Endothelial cell of umbilical vein (primary cell): ENCODE results near the gene AK4.

Experiments
- CTCF ChIP-seq, 2 donors: IDR thresholded peaks; 1 replicate in 1 of 2; 2 replicates in 1 of 2; pipeline ENCODE4 v1.5.1; 2011; ENCODE audit warnings: low read length in 2 of 2, mild to moderate bottlenecking in 2 of 2, moderate library complexity in 2 of 2, control low read depth in 1 of 2, inconsistent platforms in 1 of 2, low read depth in 1 of 2; ENCODE audit not compliant: insufficient read depth in 1 of 2; ENCODE audit errors: extremely low read depth in 1 of 2
- EZH2 ChIP-seq: IDR thresholded peaks from 2 replicates; pipeline ENCODE4 v1.6.1; 2012; ENCODE audit warnings: borderline replicate concordance, low read depth, mild to moderate bottlenecking, moderate library complexity, low read length, inconsistent platforms; ENCODE audit not compliant: severe bottlenecking
- FOS ChIP-seq: IDR thresholded peaks from 2 replicates; pipeline ENCODE4 v1.6.1; 2011; ENCODE audit warnings: mild to moderate bottlenecking, low read length, moderate library complexity, borderline replicate concordance; ENCODE audit not compliant: insufficient read depth
- JUN ChIP-seq: IDR thresholded peaks from 2 replicates; pipeline ENCODE4 v1.6.1; 2011; ENCODE audit warnings: borderline replicate concordance, low read depth; ENCODE audit not compliant: insufficient read length, insufficient read depth
- MAX ChIP-seq: IDR thresholded peaks from 2 replicates; pipeline ENCODE4 v1.6.1; 2011; ENCODE audit not compliant: insufficient read depth, insufficient read length
- POLR2A ChIP-seq: IDR thresholded peaks from 2 replicates; pipeline ENCODE4 v1.6.1; 2012; ENCODE audit warnings: low read depth, mild to moderate bottlenecking, control low read depth, low read length

GRCh38 chr1:65172936-65173690 lies 25.1 kb downstream of the AK4 start:
- TF ChIP-seq POLR2A: no peak
- no peak for TF ChIP-seq CTCF (IDR thresholded peaks at IDR 0.05; ENCODE audit: extremely low read depth in 1 of 2, insufficient read depth in 1 of 2, low read depth in 1 of 2, low read length in 2 of 2)
- no peak for TF ChIP-seq MAX
- TF ChIP-seq JUN: no peak
- no peak for TF ChIP-seq EZH2
- no peak for TF ChIP-seq FOS
